ENCODE data around the gene ANTXR1.

DNA sequence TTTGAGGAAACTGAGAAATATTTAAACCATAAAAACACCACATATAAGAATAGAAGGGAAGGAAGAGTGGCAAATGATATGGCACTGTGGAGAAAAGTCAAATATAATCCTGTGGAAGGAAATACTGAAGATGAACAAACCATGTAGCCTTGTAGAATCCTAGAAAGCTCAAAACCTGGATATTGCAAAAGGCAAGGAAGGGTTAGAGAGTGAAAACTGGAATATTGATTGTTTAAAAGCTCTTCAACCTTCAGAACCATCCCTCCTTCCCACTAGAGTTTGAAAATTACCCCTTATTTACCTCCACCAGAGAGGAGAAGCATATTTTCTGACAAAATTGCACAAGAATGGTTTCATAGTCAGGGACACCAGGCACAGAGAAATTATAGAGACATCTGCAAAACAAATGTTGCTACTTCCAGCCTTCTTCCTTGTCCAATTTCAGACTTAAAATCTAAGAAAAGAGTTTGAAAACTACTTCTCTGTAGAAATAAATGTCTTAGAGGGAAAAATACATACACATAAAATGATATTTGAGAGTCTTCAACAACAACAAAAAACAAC is 48.0 kb downstream of the ANTXR1 start:
- TF ChIP-seq, protein P1, sequence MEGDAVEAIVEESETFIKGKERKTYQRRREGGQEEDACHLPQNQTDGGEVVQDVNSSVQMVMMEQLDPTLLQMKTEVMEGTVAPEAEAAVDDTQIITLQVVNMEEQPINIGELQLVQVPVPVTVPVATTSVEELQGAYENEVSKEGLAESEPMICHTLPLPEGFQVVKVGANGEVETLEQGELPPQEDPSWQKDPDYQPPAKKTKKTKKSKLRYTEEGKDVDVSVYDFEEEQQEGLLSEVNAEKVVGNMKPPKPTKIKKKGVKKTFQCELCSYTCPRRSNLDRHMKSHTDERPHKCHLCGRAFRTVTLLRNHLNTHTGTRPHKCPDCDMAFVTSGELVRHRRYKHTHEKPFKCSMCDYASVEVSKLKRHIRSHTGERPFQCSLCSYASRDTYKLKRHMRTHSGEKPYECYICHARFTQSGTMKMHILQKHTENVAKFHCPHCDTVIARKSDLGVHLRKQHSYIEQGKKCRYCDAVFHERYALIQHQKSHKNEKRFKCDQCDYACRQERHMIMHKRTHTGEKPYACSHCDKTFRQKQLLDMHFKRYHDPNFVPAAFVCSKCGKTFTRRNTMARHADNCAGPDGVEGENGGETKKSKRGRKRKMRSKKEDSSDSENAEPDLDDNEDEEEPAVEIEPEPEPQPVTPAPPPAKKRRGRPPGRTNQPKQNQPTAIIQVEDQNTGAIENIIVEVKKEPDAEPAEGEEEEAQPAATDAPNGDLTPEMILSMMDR (IDR thresholded peaks at IDR 0.05; ENCODE audit: poor library complexity) = no peak
- TF ChIP-seq EZH2 (IDR thresholded peaks at IDR 0.05; ENCODE audit: borderline replicate concordance) = no peak

All from hepatocyte (in vitro differentiated cells).